K562 (cell line): ENCODE measurements around the gene APOC1. TPM values are rescaled to one million over a fixed set of nuclear protein-coding genes. Genes with fewer than 3 reads are reported as not detected.
A peak's percentile ranks its signal among the peaks of the same experiment; 100 is the strongest.

Experiments
- ARID4B ChIP-seq: sonication (generic); formaldehyde crosslinking; IDR thresholded peaks from 2 replicates; pipeline ENCODE4 v1.8.0; 2022; ENCODE audit warnings: mild to moderate bottlenecking, missing genetic modification reagents
- BCOR ChIP-seq: fragments of 450-650 bp; IDR thresholded peaks from 2 replicates; pipeline ENCODE4 v1.6.1; 2016
- CREB3L1 ChIP-seq: fragments of 450-650 bp; IDR thresholded peaks from 2 replicates; pipeline ENCODE4 v1.6.1; 2014; ENCODE audit warnings: low read depth, mild to moderate bottlenecking, moderate library complexity, borderline replicate concordance
- DPF2 ChIP-seq: fragments of 450-650 bp; IDR thresholded peaks from 2 replicates; pipeline ENCODE4 v1.6.1; 2016
- E2F1 ChIP-seq: sonication (generic); formaldehyde crosslinking; IDR thresholded peaks from 2 replicates; pipeline ENCODE4 v1.8.1; 2023; ENCODE audit warnings: mild to moderate bottlenecking, missing genetic modification reagents, moderate library complexity
- HEY1 ChIP-seq: fragments of 250-450 bp; sonication (Bioruptor Pico); IDR thresholded peaks from 2 replicates; pipeline ENCODE4 v1.5.0; 2020; ENCODE audit warnings: mild to moderate bottlenecking, moderate library complexity, borderline replicate concordance
- NEUROD1 ChIP-seq: fragments of 150-350 bp; IDR thresholded peaks from 2 replicates; pipeline ENCODE4 v1.6.1; 2014; ENCODE audit warnings: borderline replicate concordance, low read length, low read depth; ENCODE audit not compliant: partially characterized antibody
- RFX1 ChIP-seq: fragments of 450-650 bp; IDR thresholded peaks from 2 replicates; pipeline ENCODE4 v1.6.1; 2016; ENCODE audit warnings: mild to moderate bottlenecking, moderate library complexity
- SNAPC5 ChIP-seq: fragments of 250-450 bp; sonication (Bioruptor Pico); IDR thresholded peaks from 2 replicates; pipeline ENCODE4 v1.8.0; 2021; ENCODE audit warnings: moderate library complexity, mild to moderate bottlenecking, inconsistent platforms
- SRSF3 ChIP-seq: fragments of 200-400 bp; formaldehyde crosslinking; IDR thresholded peaks from 2 replicates; pipeline ENCODE4 v1.6.1; 2016; ENCODE audit warnings: mild to moderate bottlenecking, low read length, moderate library complexity; ENCODE audit not compliant: insufficient read depth
- U2AF1 ChIP-seq: fragments of 200-400 bp; formaldehyde crosslinking; optimal IDR thresholded peaks from 2 replicates; pipeline ENCODE3; 2017; ENCODE audit warnings: mild to moderate bottlenecking, low read depth, low read length, moderate library complexity
- USF2 ChIP-seq: sonication (generic); formaldehyde crosslinking; IDR thresholded peaks from 2 replicates; pipeline ENCODE4 v1.5.0; 2020; ENCODE audit warnings: missing genetic modification reagents
- ZKSCAN3 ChIP-seq: fragments of 250-450 bp; sonication (Bioruptor Pico); IDR thresholded peaks from 2 replicates; pipeline ENCODE4 v1.4.0; 2020
- ZNF592 ChIP-seq: fragments of 450-650 bp; IDR thresholded peaks from 2 replicates; pipeline ENCODE4 v1.6.1; 2017; ENCODE audit warnings: antibody characterized with exemption, mild to moderate bottlenecking
- polyA plus RNA-seq, 8 experiments: library from polyadenylated mRNA; depleted of rRNA in 4 of 8; stranded (reverse) in 5 of 8; unstranded in 3 of 8; fragments of >200 nt; fragmentation: Nextera tagmentation in 2 of 8; fragmentation: Illumina TruSeq in 1 of 8; extraction: Ambion mirVana in 2 of 8; extraction: Trizol in 1 of 8; gene quantifications; 2 replicates each; pipeline versions ENCODE4 v1.2.1 to v1.2.3, GENCODE V29; 2011 to 2014; ENCODE audit warnings: inconsistent platforms in 1 of 8, missing spikeins in 1 of 8
- total RNA-seq, 7 experiments: library from RNA; depleted of rRNA in 6 of 7; stranded (reverse); fragments of >200 nt in 6 of 7; fragmentation: Illumina TruSeq in 2 of 7; extraction: Trizol in 2 of 7; gene quantifications; 2 replicates each; pipeline versions ENCODE4 v1.2.1 to v1.2.3, GENCODE V29; 2011 to 2021; ENCODE audit warnings: low replicate concordance in 1 of 7

The APOC1 gene
- total and polyA plus RNA-seq, 9 of the 15 experiments (the other 6 are each of a cell fraction or from before 2014, with no cell fraction given), result 115 to 408 (median 220) TPM

- TF ChIP-seq USF2 (CRISPR knock-in tag) (no peak), NEUROD1 (peak; percentile 98), SRSF3 (no peak), CREB3L1 (peak; percentile 69), BCOR (no peak), RFX1 (no peak), E2F1 (CRISPR knock-in tag) (no peak), U2AF1 (peak; percentile 20), SNAPC5 (no peak), DPF2 (no peak), ZKSCAN3 (CRISPR knock-in tag) (no peak), ARID4B (CRISPR knock-in tag) (peak; percentile 83), ZNF592 (no peak), HEY1 (CRISPR knock-in tag) (no peak)
Measured at GRCh38 chr19:44891016-44891882, 23.2 kb upstream of the APOC1 start, which contains the start of gene TOMM40 (continued).
